Cardiac fibroblast (primary cell): ENCODE results near the gene RXFP3.
A peak's percentile ranks its signal among the peaks of the same experiment; 100 is the strongest.

Source experiments
- DNase-seq, 2 donors: peaks; one replicate each; pipeline versions ENCODE4 v3.0.0 to v3.0.0-alpha.2; 2010; ENCODE audit warnings: low read depth in 2 of 2
- H3K4me3 ChIP-seq, 2 donors: replicated peaks in 1 of 2; 1 replicate in 1 of 2; 2 replicates in 1 of 2; pipeline ENCODE4 v1.5.1; 2011; ENCODE audit warnings: low read depth in 2 of 2, low read length in 2 of 2, mild to moderate bottlenecking in 2 of 2, moderate library complexity in 1 of 2
- CTCF ChIP-seq: IDR thresholded peaks from one replicate; pipeline ENCODE4 v1.5.1; 2011; ENCODE audit warnings: low read depth, mild to moderate bottlenecking, low read length, inconsistent platforms

RXFP3 gene

GRCh38 chr5:33968211-33969005, 32.2 kb downstream of the RXFP3 start:
- H3K4me3 ChIP-seq: no peak overlapping the region
- no peak for DNase-seq
- TF ChIP-seq CTCF: no peak

DNA sequence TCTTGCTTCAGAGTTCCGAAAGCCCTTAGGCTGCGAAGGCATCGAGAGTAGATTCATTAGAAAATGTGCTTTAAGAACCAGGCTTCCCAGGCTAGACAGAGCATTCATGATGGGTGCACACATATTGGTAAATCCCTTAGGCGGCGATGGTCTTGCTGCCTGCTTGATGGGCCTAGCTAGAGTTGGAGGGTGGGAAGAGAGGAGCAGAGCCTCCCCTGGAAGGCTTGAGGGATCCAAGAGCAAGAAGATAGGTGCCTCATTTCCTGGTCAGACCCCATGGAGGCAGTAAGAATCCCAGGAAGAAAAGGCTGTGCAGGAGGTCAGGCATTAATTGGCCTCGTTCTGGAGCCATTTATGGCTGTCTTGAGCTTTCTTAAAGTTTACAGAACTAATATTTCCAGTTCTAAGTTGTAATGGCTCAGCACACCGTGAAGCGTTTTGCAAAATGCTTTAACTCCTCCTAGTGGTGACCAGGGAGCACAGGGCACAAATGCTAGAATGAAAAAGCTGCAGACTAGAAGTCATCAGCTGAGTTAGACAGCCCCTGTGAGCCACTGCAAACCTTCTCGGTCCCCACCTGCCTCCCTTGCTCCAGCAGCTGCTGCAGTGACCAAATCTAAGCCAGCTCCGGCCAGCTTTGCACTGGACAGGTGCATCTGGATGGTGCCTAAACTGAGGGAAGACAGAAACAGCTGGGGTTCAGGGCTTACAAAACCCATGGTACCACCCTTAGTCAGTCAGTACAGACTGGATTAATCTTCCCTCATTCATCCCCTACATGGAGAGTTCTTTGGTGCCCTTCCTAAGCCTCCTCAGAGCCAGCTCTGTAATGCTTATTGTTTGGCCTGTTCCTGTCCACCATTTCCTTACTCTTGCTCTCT, 33.6 kb downstream of the RXFP3 start:
- DNase-seq: peak; percentile 80
- no peak overlapping the region for H3K4me3 ChIP-seq
- peak; percentile 88 for TF ChIP-seq CTCF

- no peak overlapping the region for H3K4me3 ChIP-seq
- no peak for DNase-seq
- no peak for TF ChIP-seq CTCF
Measured at GRCh38 chr5:33973271-33973670, 37.1 kb downstream of the RXFP3 start.

GRCh38 chr5:33975852-33976251, 39.7 kb downstream of the RXFP3 start:
- TF ChIP-seq CTCF: no peak
- DNase-seq: peak; percentile 12 to 20
- H3K4me3 ChIP-seq: no peak overlapping the region

GRCh38 chr5:33976307-33976706, 40.1 kb downstream of the RXFP3 start:
- H3K4me3 ChIP-seq: no peak overlapping the region
- no peak for DNase-seq
- no peak for TF ChIP-seq CTCF

GRCh38 chr5:33978306-33978705, 42.1 kb downstream of the RXFP3 start:
- no peak for DNase-seq
- no peak overlapping the region for H3K4me3 ChIP-seq
- TF ChIP-seq CTCF: no peak
